H9 (cell line): ENCODE results near the gene RALA. TPM values are rescaled to one million over a fixed set of nuclear protein-coding genes. Genes with fewer than 3 reads are reported as not detected.

Experiments used
- DNase-seq: peaks from one replicate; pipeline ENCODE4 v3.0.0-alpha.2; 2017
- H2AFZ ChIP-seq: one replicate; pipeline ENCODE4 v1.6.1; 2013; ENCODE audit warnings: mild to moderate bottlenecking, low read length, control low read depth, moderate library complexity
- H2AK5ac ChIP-seq: 2 replicates; pipeline ENCODE4 v1.6.1; 2013; ENCODE audit warnings: low read length, control low read depth, mixed read lengths; ENCODE audit not compliant: insufficient read length
- H2BK120ac ChIP-seq: one replicate; pipeline ENCODE4 v1.6.1; 2013; ENCODE audit warnings: low read depth, mild to moderate bottlenecking, low read length, control low read depth, inconsistent platforms; ENCODE audit not compliant: poor library complexity, severe bottlenecking
- H2BK12ac ChIP-seq: 2 replicates; pipeline ENCODE4 v1.6.1; 2013; ENCODE audit warnings: low read length, control low read depth, mixed read lengths, low read depth; ENCODE audit not compliant: insufficient read length
- H2BK15ac ChIP-seq: 2 replicates; pipeline ENCODE4 v1.6.1; 2013; ENCODE audit warnings: low read depth, low read length, control low read depth
- H2BK20ac ChIP-seq: one replicate; pipeline ENCODE4 v1.6.1; 2013; ENCODE audit warnings: low read depth, mild to moderate bottlenecking, low read length, control low read depth, inconsistent platforms; ENCODE audit not compliant: poor library complexity, severe bottlenecking
- H2BK5ac ChIP-seq: 2 replicates; pipeline ENCODE4 v1.6.1; 2013; ENCODE audit warnings: low read length, control low read depth, mixed read lengths; ENCODE audit not compliant: insufficient read length
- H3K14ac ChIP-seq: 2 replicates; pipeline ENCODE4 v1.6.1; 2013; ENCODE audit warnings: low read length, control low read depth; ENCODE audit not compliant: insufficient read depth
- H3K18ac ChIP-seq: 2 replicates; pipeline ENCODE4 v1.6.1; 2013; ENCODE audit warnings: low read depth, mild to moderate bottlenecking, mixed read lengths, low read length, control low read depth; ENCODE audit not compliant: insufficient read length
- H3K23ac ChIP-seq: 2 replicates; pipeline ENCODE4 v1.6.1; 2013; ENCODE audit warnings: low read length, control low read depth, mixed read lengths, low read depth; ENCODE audit not compliant: insufficient read length
- H3K23me2 ChIP-seq: 2 replicates; pipeline ENCODE4 v1.6.1; 2013; ENCODE audit warnings: low read depth, mild to moderate bottlenecking, mixed read lengths, low read length, control low read depth; ENCODE audit not compliant: insufficient read length, poor library complexity, severe bottlenecking
- H3K27ac ChIP-seq: 2 replicates; pipeline ENCODE4 v1.5.1; 2013; ENCODE audit warnings: low read length, control low read depth, mixed read lengths, low read depth; ENCODE audit not compliant: insufficient read length
- H3K27me3 ChIP-seq: 2 replicates; pipeline ENCODE4 v1.6.1; 2013; ENCODE audit warnings: low read length, control low read depth, inconsistent platforms; ENCODE audit not compliant: insufficient read depth
- H3K4ac ChIP-seq: 2 replicates; pipeline ENCODE4 v1.6.1; 2013; ENCODE audit warnings: low read depth, mild to moderate bottlenecking, control low read depth, inconsistent platforms, low read length, moderate library complexity
- H3K4me1 ChIP-seq: 2 replicates; pipeline ENCODE4 v1.6.1; 2013; ENCODE audit warnings: low read length, control low read depth, inconsistent platforms; ENCODE audit not compliant: insufficient read depth
- H3K4me2 ChIP-seq: 2 replicates; pipeline ENCODE4 v1.6.1; 2013; ENCODE audit warnings: low read length, control low read depth, mixed read lengths; ENCODE audit not compliant: insufficient read length, insufficient read depth
- H3K56ac ChIP-seq: 2 replicates; pipeline ENCODE4 v1.6.1; 2013; ENCODE audit warnings: low read depth, mild to moderate bottlenecking, mixed read lengths, low read length, control low read depth; ENCODE audit not compliant: insufficient read length
- H3K79me1 ChIP-seq: 2 replicates; pipeline ENCODE4 v1.6.1; 2013; ENCODE audit warnings: low read depth, mild to moderate bottlenecking, moderate library complexity, low read length, control low read depth, inconsistent platforms; ENCODE audit not compliant: insufficient read depth, poor library complexity, severe bottlenecking
- H3K79me2 ChIP-seq: 2 replicates; pipeline ENCODE4 v1.6.1; 2013; ENCODE audit warnings: low read length, control low read depth, inconsistent platforms; ENCODE audit not compliant: insufficient read depth
- H3K9ac ChIP-seq: 2 replicates; pipeline ENCODE4 v1.6.1; 2013; ENCODE audit warnings: low read length, control low read depth, mixed read lengths; ENCODE audit not compliant: insufficient read length; ENCODE audit errors: extremely low read depth
- H3K9me3 ChIP-seq: one replicate; pipeline ENCODE4 v1.6.1; 2013; ENCODE audit warnings: low read depth, low read length, inconsistent platforms; ENCODE audit not compliant: control insufficient read depth
- H3T11ph ChIP-seq: one replicate; pipeline ENCODE4 v1.6.1; 2013; ENCODE audit warnings: mild to moderate bottlenecking, low read length, control low read depth, inconsistent platforms
- H4K20me1 ChIP-seq: one replicate; pipeline ENCODE4 v1.6.1; 2013; ENCODE audit not compliant: control insufficient read depth, insufficient read length, insufficient read depth
- H4K5ac ChIP-seq: 2 replicates; pipeline ENCODE4 v1.6.1; 2013; ENCODE audit warnings: low read depth, mild to moderate bottlenecking, mixed read lengths, low read length, control low read depth; ENCODE audit not compliant: insufficient read length
- H4K8ac ChIP-seq: replicated peaks from 2 replicates; pipeline ENCODE4 v1.6.1; 2013; ENCODE audit warnings: low read length, control low read depth, mixed read lengths, low read depth; ENCODE audit not compliant: insufficient read length
- H4K91ac ChIP-seq: 2 replicates; pipeline ENCODE4 v1.6.1; 2013; ENCODE audit warnings: low read depth, mild to moderate bottlenecking, moderate library complexity, mixed read lengths, low read length, control low read depth; ENCODE audit not compliant: insufficient read length
- H3K27ac Mint-ChIP-seq, 3 experiments: 2 replicates in 2 of 3; 3 replicates in 1 of 3; pipeline ENCODE4 v1.8.0; 2020 to 2021; ENCODE audit warnings: mixed read lengths in 3 of 3, mild to moderate bottlenecking in 1 of 3, moderate library complexity in 1 of 3
- H3K27me3 Mint-ChIP-seq: 2 replicates; pipeline ENCODE4 v1.8.0; 2021; ENCODE audit warnings: low read depth, mild to moderate bottlenecking, moderate library complexity, mixed read lengths
- H3K36me3 Mint-ChIP-seq, 3 experiments: 2 replicates in 2 of 3; 3 replicates in 1 of 3; pipeline ENCODE4 v1.8.0; 2020 to 2021; ENCODE audit warnings: low read depth in 3 of 3, mixed read lengths in 3 of 3; ENCODE audit not compliant: insufficient read depth in 1 of 3
- H3K4me1 Mint-ChIP-seq, 2 experiments: 2 replicates each; pipeline ENCODE4 v1.8.0; 2020; ENCODE audit warnings: mixed read lengths in 2 of 2
- H3K4me3 Mint-ChIP-seq, 2 experiments: 2 replicates in 1 of 2; 3 replicates in 1 of 2; pipeline ENCODE4 v1.8.0; 2020 to 2021; ENCODE audit warnings: mild to moderate bottlenecking in 2 of 2, mixed read lengths in 2 of 2, moderate library complexity in 1 of 2
- H3K9me3 Mint-ChIP-seq, 2 experiments: 2 replicates in 1 of 2; 3 replicates in 1 of 2; pipeline ENCODE4 v1.8.0; 2020; ENCODE audit warnings: mild to moderate bottlenecking in 2 of 2, mixed read lengths in 2 of 2, moderate library complexity in 1 of 2
- CTCF ChIP-seq: fragments of 200-600 bp; sonication (generic); conservative IDR thresholded peaks from 3 replicates; pipeline ENCODE4 v1.8.0; 2021; ENCODE audit warnings: antibody characterized with exemption, mild to moderate bottlenecking
- WGBS: extraction: QIAGEN DNeasy Blood & Tissue Kit; methylation state at CpG from one replicate; pipeline ENCODE4 v1.1.7; 2013; ENCODE audit warnings: missing lambda C conversion rate, low lambda C conversion rate, mixed read lengths; ENCODE audit not compliant: insufficient read length; ENCODE audit errors: extremely low coverage; 5-methylcytosine and 5-hydroxymethylcytosine counted together
- total RNA-seq: library from RNA; stranded (reverse); gene quantifications from 2 replicates; pipeline ENCODE4 v1.2.1, GENCODE V29; 2021

The RALA gene
- total RNA-seq, 1 experiment from 2014 or later: 57.5 TPM

DNA sequence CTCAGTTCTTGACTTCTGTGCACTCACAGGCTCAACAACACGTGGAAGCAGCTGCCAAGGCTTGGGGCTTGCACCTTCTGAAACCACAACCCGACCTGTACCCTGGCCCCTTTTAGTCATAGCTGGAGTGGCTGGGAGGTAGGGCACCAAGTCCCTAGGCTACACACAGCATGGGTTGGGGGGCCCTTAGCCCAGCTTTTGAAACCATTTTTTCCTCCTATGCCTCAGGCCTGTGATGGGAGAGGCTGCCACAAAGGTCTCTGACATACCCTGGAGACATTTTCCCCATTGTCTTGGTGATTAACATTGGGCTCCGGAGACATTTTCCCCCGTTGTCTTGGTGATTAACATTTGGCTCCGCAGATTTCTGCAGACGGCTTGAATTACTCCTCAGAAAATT is 38.6 kb downstream of the RALA start:
- H3K9ac ChIP-seq: no peak overlapping the region
- no peaks in the 10 kb centered on the region for H3K27me3 ChIP-seq
- Mint-ChIP-seq H3K36me3 (peaks cover 35 to 46% (median 37%) of the 10 kb centered on the region in 3 experiments), H3K27ac (no peak overlapping the region), H3K27me3 (no peaks in the 10 kb centered on the region; the same call in 1 of the 2 replicates), H3K4me3 (no peak overlapping the region), H3K4me1 (peaks cover 28 to 29% of the 10 kb centered on the region in 2 experiments), H3K9me3 (peaks cover 26 to 35% of the 10 kb centered on the region in 2 experiments)
- no peak overlapping the region for H4K5ac ChIP-seq
- H3K79me1 ChIP-seq: peaks cover 4% of the 10 kb centered on the region
- DNase-seq: no peak
- no peak overlapping the region for H3K14ac ChIP-seq
- H3K4me1 ChIP-seq: no peaks in the 10 kb centered on the region; the same call in 1 of the 2 replicates
- H2BK20ac ChIP-seq: no peak overlapping the region
- no peak overlapping the region for H2BK120ac ChIP-seq
- no peak for TF ChIP-seq CTCF
- no peaks in the 10 kb centered on the region for H3K23me2 ChIP-seq
- H2BK12ac ChIP-seq: no peak overlapping the region
- H3K9me3 ChIP-seq: peaks cover 11% of the 10 kb centered on the region
- no peak overlapping the region for H3K27ac ChIP-seq
- no peaks in the 10 kb centered on the region for H4K20me1 ChIP-seq
- no peak overlapping the region for H3K56ac ChIP-seq
- no peak overlapping the region for H3K18ac ChIP-seq
- H4K91ac ChIP-seq: no peak overlapping the region
- H3K79me2 ChIP-seq: no peaks in the 10 kb centered on the region; the same call in 1 of the 2 replicates
- WGBS: no CpG with 5 or more reads among the region's 6 CpGs
- no peak overlapping the region for H2BK15ac ChIP-seq
- H2BK5ac ChIP-seq: no peak overlapping the region
- no peak overlapping the region for H3T11ph ChIP-seq
- H3K4me2 ChIP-seq: no peak overlapping the region
- H2AFZ ChIP-seq: no peak overlapping the region
- no peak overlapping the region for H3K4ac ChIP-seq
- no peak overlapping the region for H4K8ac ChIP-seq
- no peak overlapping the region for H2AK5ac ChIP-seq
- no peak overlapping the region for H3K23ac ChIP-seq
